DND-41 (cell line): ENCODE measurements around the gene VIPAS39.
A peak's percentile ranks its signal among the peaks of the same experiment; 100 is the strongest.

Experiments
- ATAC-seq: fragments of 200-7000 bp; cut with Tn5 transposase; 3 replicates; pipeline ENCODE4 v1.9.1; 2021; ENCODE audit warnings: low read depth; ENCODE audit not compliant: insufficient read depth
- DNase-seq: peaks from one replicate; pipeline ENCODE4 v3.0.0-alpha.2; 2020
- H2AFZ ChIP-seq: 2 replicates; pipeline ENCODE4 v1.6.0; 2012; ENCODE audit warnings: low read depth, low read length
- H3K27ac ChIP-seq: 2 replicates; pipeline ENCODE4 v1.5.1; 2012; ENCODE audit warnings: low read length, inconsistent platforms
- H3K27me3 ChIP-seq: fragments of 200-600 bp; sonication (generic); 2 replicates; pipeline ENCODE4 v1.6.0; 2012; ENCODE audit warnings: low read length, mild to moderate bottlenecking, inconsistent platforms; ENCODE audit not compliant: insufficient read depth, poor library complexity
- H3K36me3 ChIP-seq: 2 replicates; pipeline ENCODE4 v1.5.1; 2012; ENCODE audit warnings: low read length, inconsistent platforms; ENCODE audit not compliant: insufficient read depth
- H3K4me1 ChIP-seq: 2 replicates; pipeline ENCODE4 v1.5.1; 2012; ENCODE audit warnings: mild to moderate bottlenecking, low read length; ENCODE audit not compliant: insufficient read depth
- H3K4me2 ChIP-seq: 2 replicates; pipeline ENCODE4 v1.6.0; 2012; ENCODE audit warnings: mild to moderate bottlenecking, moderate library complexity, low read length, inconsistent platforms; ENCODE audit not compliant: insufficient read depth
- H3K4me3 ChIP-seq, 2 experiments: fragments of 200-600 bp in 1 of 2; shearing (Covaris generic) in 1 of 2; 2 replicates each; pipeline ENCODE4 v1.5.1; 2012 to 2016; ENCODE audit warnings: inconsistent platforms in 2 of 2, low read length in 2 of 2, mild to moderate bottlenecking in 2 of 2, low read depth in 1 of 2, moderate library complexity in 1 of 2
- H3K79me2 ChIP-seq: 2 replicates; pipeline ENCODE4 v1.6.0; 2012; ENCODE audit warnings: low read length, inconsistent platforms; ENCODE audit not compliant: insufficient read depth
- H3K9ac ChIP-seq: 2 replicates; pipeline ENCODE4 v1.6.0; 2012; ENCODE audit warnings: low read depth, mild to moderate bottlenecking, inconsistent platforms, low read length, moderate library complexity
- H3K9me3 ChIP-seq: 2 replicates; pipeline ENCODE4 v1.5.1; 2012; ENCODE audit warnings: low read length, moderate library complexity, mild to moderate bottlenecking, inconsistent platforms; ENCODE audit not compliant: insufficient read depth, severe bottlenecking
- H4K20me1 ChIP-seq: 2 replicates; pipeline ENCODE4 v1.6.0; 2012; ENCODE audit warnings: low read length; ENCODE audit not compliant: insufficient read depth
- CTCF ChIP-seq: IDR thresholded peaks from 2 replicates; pipeline ENCODE4 v1.5.1; 2012; ENCODE audit warnings: borderline replicate concordance, low read length, moderate library complexity, mild to moderate bottlenecking; ENCODE audit not compliant: poor library complexity, severe bottlenecking; ENCODE audit errors: extremely low read depth
- EZH2 ChIP-seq: IDR thresholded peaks from 3 replicates; pipeline ENCODE4 v1.6.1; 2012; ENCODE audit warnings: borderline replicate concordance, low read depth, mild to moderate bottlenecking, moderate library complexity, low read length, inconsistent platforms; ENCODE audit not compliant: severe bottlenecking

VIPAS39 gene

GRCh38 chr14:77469067-77469505 is 11.7 kb upstream of the VIPAS39 start:
- H3K36me3 ChIP-seq: peaks cover 50% of the 10 kb centered on the region
- no peaks in the 10 kb centered on the region for H3K9me3 ChIP-seq
- no peak for TF ChIP-seq CTCF
- no peak for TF ChIP-seq EZH2
- no peaks in the 10 kb centered on the region for H3K4me1 ChIP-seq
- H3K9ac ChIP-seq: no peak overlapping the region
- H3K27ac ChIP-seq: no peak overlapping the region
- no peaks in the 10 kb centered on the region for H3K79me2 ChIP-seq
- no peak overlapping the region for H3K4me3 ChIP-seq
- no peak overlapping the region for H3K4me2 ChIP-seq
- ATAC-seq (no peak), DNase-seq (no peak)
- H2AFZ ChIP-seq: no peak overlapping the region
- H3K27me3 ChIP-seq: no peaks in the 10 kb centered on the region
- peaks cover 8% of the 10 kb centered on the region; the same call in 1 of the 2 replicates for H4K20me1 ChIP-seq

- no peak overlapping the region for H3K4me3 ChIP-seq
- H3K4me1 ChIP-seq: no peaks in the 10 kb centered on the region
- no peak for ATAC-seq
- no peak overlapping the region for H3K4me2 ChIP-seq
- no peak for TF ChIP-seq EZH2
- no peak for TF ChIP-seq CTCF
- no peaks in the 10 kb centered on the region for H3K79me2 ChIP-seq
- peaks cover 62% of the 10 kb centered on the region for H3K36me3 ChIP-seq
- peaks cover 13% of the 10 kb centered on the region; the same call in 1 of the 2 replicates for H4K20me1 ChIP-seq
- no peaks in the 10 kb centered on the region for H3K9me3 ChIP-seq
- no peak overlapping the region for H3K9ac ChIP-seq
- no peak overlapping the region for H2AFZ ChIP-seq
- no peak for DNase-seq
- no peak overlapping the region for H3K27ac ChIP-seq
- H3K27me3 ChIP-seq: no peaks in the 10 kb centered on the region
Measured at GRCh38 chr14:77467801-77468200, 10.4 kb upstream of the VIPAS39 start.

- Histone ChIP-seq H2AFZ (no peak overlapping the region), H3K4me3 (peak overlapping the region; percentile 78 to 82), H3K4me1 (peaks cover 38% of the 10 kb centered on the region), H3K9me3 (no peaks in the 10 kb centered on the region), H3K9ac (peak overlapping the region; percentile 94), H4K20me1 (peaks cover 43% of the 10 kb centered on the region), H3K4me2 (peak overlapping the region; percentile 87), H3K36me3 (peaks cover 55% of the 10 kb centered on the region), H3K27me3 (no peaks in the 10 kb centered on the region), H3K79me2 (peaks cover 64% of the 10 kb centered on the region), H3K27ac (peak overlapping the region; percentile 99)
- ATAC-seq (no peak), DNase-seq (peak; percentile 62)
- TF ChIP-seq CTCF (peak; percentile 67), EZH2 (no peak)
Measured at GRCh38 chr14:77459072-77459723, 1.8 kb upstream of the VIPAS39 start.
